HEK293 (cell line): ENCODE data around the gene GDE1.
A peak's percentile ranks its signal among the peaks of the same experiment; 100 is the strongest.

Experiments
- CTCF ChIA-PET: fragments of 350-600 bp; formaldehyde crosslinking; extraction: SDS; loops from one replicate; lab custom pipeline; 2021; ENCODE audit warnings: antibody characterized with exemption; lab: Yijun Ruan, JAX
- POLR2A ChIA-PET: fragments of 300-600 bp; formaldehyde crosslinking; extraction: SDS; loops from one replicate; lab custom pipeline; 2020; ENCODE audit warnings: antibody characterized with exemption, inconsistent platforms; lab: Yijun Ruan, JAX
- H3K27ac ChIP-seq: fragments of 200-500 bp; sonication (Bioruptor generic); 2 replicates; pipeline ENCODE4 v1.5.1; 2014; ENCODE audit warnings: low read depth, low read length, control low read depth, inconsistent platforms; ENCODE audit errors: extremely low read depth
- H3K36me3 ChIP-seq, 2 experiments: fragments of 200-500 bp in 1 of 2; sonication (Bioruptor generic) in 1 of 2; 1 replicate in 1 of 2; 2 replicates in 1 of 2; pipeline ENCODE4 v1.5.1; 2014 to 2017; ENCODE audit warnings: inconsistent platforms in 2 of 2, low read length in 2 of 2; ENCODE audit not compliant: control insufficient read depth in 2 of 2, insufficient read depth in 1 of 2
- H3K4me1 ChIP-seq: fragments of 200-500 bp; sonication (Bioruptor generic); 2 replicates; pipeline ENCODE4 v1.5.1; 2014; ENCODE audit warnings: mild to moderate bottlenecking, low read length, inconsistent platforms; ENCODE audit not compliant: control insufficient read depth, insufficient read depth
- H3K4me3 ChIP-seq: 2 replicates; pipeline ENCODE4 v1.5.1; 2011; ENCODE audit warnings: low read depth, mild to moderate bottlenecking, control low read depth, low read length, moderate library complexity
- H3K9me3 ChIP-seq: fragments of 200-500 bp; sonication (Bioruptor generic); 2 replicates; pipeline ENCODE4 v1.5.1; 2014; ENCODE audit warnings: low read depth, low read length, inconsistent platforms; ENCODE audit not compliant: control insufficient read depth, insufficient read depth
- EGR2 ChIP-seq: fragments of 450-650 bp; formaldehyde crosslinking; IDR thresholded peaks from 2 replicates; pipeline ENCODE4 v1.5.1; 2016; ENCODE audit warnings: low read depth, missing biosample characterization, missing genetic modification characterization
- GLIS2 ChIP-seq: fragments of 450-650 bp; formaldehyde crosslinking; IDR thresholded peaks from 2 replicates; pipeline ENCODE4 v1.5.1; 2016; ENCODE audit warnings: missing biosample characterization, missing genetic modification characterization
- KLF7 ChIP-seq: fragments of 450-650 bp; formaldehyde crosslinking; IDR thresholded peaks from 2 replicates; pipeline ENCODE4 v1.5.1; 2016; ENCODE audit warnings: missing biosample characterization, missing genetic modification characterization, borderline replicate concordance
- MEIS1 ChIP-seq: sonication (generic); formaldehyde crosslinking; IDR thresholded peaks from 2 replicates; pipeline ENCODE4 v1.8.1; 2022; ENCODE audit warnings: missing genetic modification reagents, mild to moderate bottlenecking, borderline replicate concordance
- SALL2 ChIP-seq: fragments of 450-650 bp; formaldehyde crosslinking; IDR thresholded peaks from 2 replicates; pipeline ENCODE4 v1.5.0; 2017; ENCODE audit warnings: missing biosample characterization, mild to moderate bottlenecking, missing genetic modification characterization, borderline replicate concordance
- ZBTB1 ChIP-seq: fragments of 450-650 bp; formaldehyde crosslinking; IDR thresholded peaks from 2 replicates; pipeline ENCODE4 v1.5.1; 2016; ENCODE audit warnings: missing biosample characterization, missing genetic modification characterization
- ZBTB17 ChIP-seq: fragments of 450-650 bp; formaldehyde crosslinking; IDR thresholded peaks from 2 replicates; pipeline ENCODE4 v1.5.1; 2016; ENCODE audit warnings: missing biosample characterization, missing genetic modification characterization
- ZBTB49 ChIP-seq: fragments of 450-650 bp; formaldehyde crosslinking; IDR thresholded peaks from 2 replicates; pipeline ENCODE4 v1.5.1; 2016; ENCODE audit warnings: missing biosample characterization, missing genetic modification characterization, low read depth
- ZBTB7A ChIP-seq: fragments of 450-650 bp; formaldehyde crosslinking; IDR thresholded peaks from 2 replicates; pipeline ENCODE4 v1.5.1; 2016; ENCODE audit warnings: low read depth, missing biosample characterization, missing genetic modification characterization
- ZNF132 ChIP-seq: fragments of 450-650 bp; formaldehyde crosslinking; IDR thresholded peaks from 2 replicates; pipeline ENCODE4 v1.5.1; 2017; ENCODE audit warnings: missing biosample characterization, missing genetic modification characterization, borderline replicate concordance
- ZNF138 ChIP-seq: fragments of 450-650 bp; formaldehyde crosslinking; IDR thresholded peaks from 2 replicates; pipeline ENCODE4 v1.5.1; 2016; ENCODE audit warnings: missing biosample characterization, missing genetic modification characterization, borderline replicate concordance
- ZNF157 ChIP-seq: fragments of 450-650 bp; formaldehyde crosslinking; IDR thresholded peaks from 2 replicates; pipeline ENCODE4 v1.5.1; 2016; ENCODE audit warnings: missing biosample characterization, missing genetic modification characterization
- ZNF169 ChIP-seq: fragments of 450-650 bp; formaldehyde crosslinking; IDR thresholded peaks from 2 replicates; pipeline ENCODE4 v1.5.1; 2016; ENCODE audit warnings: missing biosample characterization, missing genetic modification characterization
- ZNF221 ChIP-seq: fragments of 450-650 bp; formaldehyde crosslinking; IDR thresholded peaks from 2 replicates; pipeline ENCODE4 v1.5.1; 2017; ENCODE audit warnings: missing biosample characterization, missing genetic modification characterization, borderline replicate concordance
- ZNF223 ChIP-seq: fragments of 450-650 bp; formaldehyde crosslinking; IDR thresholded peaks from 2 replicates; pipeline ENCODE4 v1.5.1; 2016; ENCODE audit warnings: missing biosample characterization, missing genetic modification characterization
- ZNF366 ChIP-seq: fragments of 450-650 bp; formaldehyde crosslinking; conservative IDR thresholded peaks from 2 replicates; pipeline ENCODE4 v1.5.1; 2016; ENCODE audit warnings: missing biosample characterization, missing genetic modification characterization
- ZNF391 ChIP-seq: fragments of 450-650 bp; formaldehyde crosslinking; IDR thresholded peaks from 2 replicates; pipeline ENCODE4 v1.5.1; 2016; ENCODE audit warnings: low read depth, missing biosample characterization, missing genetic modification characterization, borderline replicate concordance
- ZNF426 ChIP-seq: fragments of 450-650 bp; formaldehyde crosslinking; IDR thresholded peaks from 2 replicates; pipeline ENCODE4 v1.5.1; 2017; ENCODE audit warnings: missing biosample characterization, missing genetic modification characterization, mild to moderate bottlenecking, inconsistent platforms, moderate library complexity
- ZNF558 ChIP-seq: fragments of 450-650 bp; formaldehyde crosslinking; IDR thresholded peaks from 2 replicates; pipeline ENCODE4 v1.5.1; 2016; ENCODE audit warnings: missing biosample characterization, missing genetic modification characterization
- ZNF626 ChIP-seq: fragments of 450-650 bp; sonication (Bioruptor Pico); formaldehyde crosslinking; IDR thresholded peaks from 2 replicates; pipeline ENCODE4 v1.5.1; 2018; ENCODE audit warnings: missing biosample characterization, missing genetic modification characterization, inconsistent platforms
- ZNF654 ChIP-seq: fragments of 450-650 bp; formaldehyde crosslinking; IDR thresholded peaks from 2 replicates; pipeline ENCODE4 v1.5.1; 2016; ENCODE audit warnings: low read depth, missing biosample characterization, missing genetic modification characterization
- ZNF843 ChIP-seq: fragments of 450-650 bp; formaldehyde crosslinking; IDR thresholded peaks from 2 replicates; pipeline ENCODE4 v1.5.1; 2016; ENCODE audit warnings: missing biosample characterization, missing genetic modification characterization
- TF ChIP-seq, protein P1 (sequence below): fragments of 450-650 bp; formaldehyde crosslinking; IDR thresholded peaks from 2 replicates; pipeline ENCODE4 v1.5.0; 2017; ENCODE audit warnings: missing biosample characterization, missing genetic modification characterization, borderline replicate concordance
- TF ChIP-seq, protein P2 (sequence below): fragments of 450-650 bp; formaldehyde crosslinking; IDR thresholded peaks from 2 replicates; pipeline ENCODE4 v1.5.1; 2016; ENCODE audit warnings: missing biosample characterization, missing genetic modification characterization

Gene GDE1

GRCh38 chr16:19478505-19478904 lies 43.4 kb downstream of the GDE1 start:
- H3K9me3 ChIP-seq: no peaks in the 10 kb centered on the region
- H3K27ac ChIP-seq: no peak overlapping the region
- no peak overlapping the region for H3K4me3 ChIP-seq
- ChIA-PET CTCF (interaction anchor here (0.9 to 1.0 kb wide), 2 partner anchors 10 to 24 kb away, joined by 3 to 4 read pairs; no protein-coding TSS in a partner anchor), POLR2A (no interaction called here)
- H3K36me3 ChIP-seq: no peaks in the 10 kb centered on the region
- no peaks in the 10 kb centered on the region for H3K4me1 ChIP-seq
- TF ChIP-seq, protein P1, sequence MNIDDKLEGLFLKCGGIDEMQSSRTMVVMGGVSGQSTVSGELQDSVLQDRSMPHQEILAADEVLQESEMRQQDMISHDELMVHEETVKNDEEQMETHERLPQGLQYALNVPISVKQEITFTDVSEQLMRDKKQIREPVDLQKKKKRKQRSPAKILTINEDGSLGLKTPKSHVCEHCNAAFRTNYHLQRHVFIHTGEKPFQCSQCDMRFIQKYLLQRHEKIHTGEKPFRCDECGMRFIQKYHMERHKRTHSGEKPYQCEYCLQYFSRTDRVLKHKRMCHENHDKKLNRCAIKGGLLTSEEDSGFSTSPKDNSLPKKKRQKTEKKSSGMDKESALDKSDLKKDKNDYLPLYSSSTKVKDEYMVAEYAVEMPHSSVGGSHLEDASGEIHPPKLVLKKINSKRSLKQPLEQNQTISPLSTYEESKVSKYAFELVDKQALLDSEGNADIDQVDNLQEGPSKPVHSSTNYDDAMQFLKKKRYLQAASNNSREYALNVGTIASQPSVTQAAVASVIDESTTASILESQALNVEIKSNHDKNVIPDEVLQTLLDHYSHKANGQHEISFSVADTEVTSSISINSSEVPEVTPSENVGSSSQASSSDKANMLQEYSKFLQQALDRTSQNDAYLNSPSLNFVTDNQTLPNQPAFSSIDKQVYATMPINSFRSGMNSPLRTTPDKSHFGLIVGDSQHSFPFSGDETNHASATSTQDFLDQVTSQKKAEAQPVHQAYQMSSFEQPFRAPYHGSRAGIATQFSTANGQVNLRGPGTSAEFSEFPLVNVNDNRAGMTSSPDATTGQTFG (tag by site-specific recombination): no peak
- peak; percentile 84 for TF ChIP-seq ZNF366 (tag by site-specific recombination)
- TF ChIP-seq ZBTB17 (tag by site-specific recombination): peak; percentile 74; the same call in 1 of the 2 replicates
- TF ChIP-seq ZNF221 (tag by site-specific recombination): no peak
- TF ChIP-seq ZNF654 (tag by site-specific recombination): no peak
- TF ChIP-seq ZNF391: no peak

- Histone ChIP-seq H3K36me3 (no peaks in the 10 kb centered on the region), H3K4me3 (no peak overlapping the region), H3K4me1 (no peaks in the 10 kb centered on the region), H3K27ac (no peak overlapping the region), H3K9me3 (no peaks in the 10 kb centered on the region)
- CTCF ChIA-PET: no interaction called here
- TF ChIP-seq ZBTB49 (tag by site-specific recombination) (no peak), KLF7 (tag by site-specific recombination) (no peak), MEIS1 (CRISPR knock-in tag) (no peak), ZNF843 (no peak), ZBTB17 (tag by site-specific recombination) (no peak), EGR2 (no peak), ZNF138 (tag by site-specific recombination) (no peak), ZNF426 (tag by site-specific recombination) (no peak)
- POLR2A ChIA-PET: no interaction called here
Measured at GRCh38 chr16:19474617-19475016, 47.3 kb downstream of the GDE1 start.

- no peak overlapping the region for H3K27ac ChIP-seq
- H3K36me3 ChIP-seq: no peaks in the 10 kb centered on the region
- no peaks in the 10 kb centered on the region for H3K9me3 ChIP-seq
- CTCF ChIA-PET: interaction anchor here (0.6 to 0.7 kb wide), 2 partner anchors 11 to 195 kb away, joined by 5 to 6 read pairs; no protein-coding TSS in a partner anchor
- POLR2A ChIA-PET: no interaction called here
- no peak overlapping the region for H3K4me3 ChIP-seq
- no peaks in the 10 kb centered on the region for H3K4me1 ChIP-seq
- TF ChIP-seq ZNF132 (tag by site-specific recombination): no peak
- TF ChIP-seq ZBTB7A (tag by site-specific recombination): no peak
- no peak for TF ChIP-seq ZNF169 (tag by site-specific recombination)
- TF ChIP-seq ZNF626 (tag by site-specific recombination): no peak
- TF ChIP-seq, protein P2, sequence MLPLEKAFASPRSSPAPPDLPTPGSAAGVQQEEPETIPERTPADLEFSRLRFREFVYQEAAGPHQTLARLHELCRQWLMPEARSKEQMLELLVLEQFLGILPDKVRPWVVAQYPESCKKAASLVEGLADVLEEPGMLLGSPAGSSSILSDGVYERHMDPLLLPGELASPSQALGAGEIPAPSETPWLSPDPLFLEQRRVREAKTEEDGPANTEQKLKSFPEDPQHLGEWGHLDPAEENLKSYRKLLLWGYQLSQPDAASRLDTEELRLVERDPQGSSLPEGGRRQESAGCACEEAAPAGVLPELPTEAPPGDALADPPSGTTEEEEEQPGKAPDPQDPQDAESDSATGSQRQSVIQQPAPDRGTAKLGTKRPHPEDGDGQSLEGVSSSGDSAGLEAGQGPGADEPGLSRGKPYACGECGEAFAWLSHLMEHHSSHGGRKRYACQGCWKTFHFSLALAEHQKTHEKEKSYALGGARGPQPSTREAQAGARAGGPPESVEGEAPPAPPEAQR (tag by site-specific recombination): no peak
- TF ChIP-seq ZNF223 (tag by site-specific recombination): no peak
- no peak for TF ChIP-seq SALL2 (tag by site-specific recombination)
- no peak for TF ChIP-seq ZBTB49 (tag by site-specific recombination)
- TF ChIP-seq GLIS2 (tag by site-specific recombination): no peak
- TF ChIP-seq ZNF157: no peak
- no peak for TF ChIP-seq ZNF558
- no peak for TF ChIP-seq ZBTB1 (tag by site-specific recombination)
Measured at GRCh38 chr16:19472482-19472881, 49.4 kb downstream of the GDE1 start.
